Activated effector memory CD4-positive, alpha-beta T cell treated with anti-CD3 and anti-CD28 coated beads, Interleukin-2, amount 50 U/mL, for 16 hours (primary cell): Measurements from ENCODE around the gene CCL4L2.
"Not testable (repeated sequence)": the region's sequence is repeated elsewhere in the genome, so short reads cannot be mapped to it uniquely, and the experiment has no call there.

ENCODE experiments used
- DNase-seq: peaks from one replicate; pipeline ENCODE4 v3.0.0-alpha.2; 2020

Gene CCL4L2

GRCh38 chr17:36195434-36196130 is 15.3 kb upstream of the CCL4L2 start:
- no peak for DNase-seq

DNA sequence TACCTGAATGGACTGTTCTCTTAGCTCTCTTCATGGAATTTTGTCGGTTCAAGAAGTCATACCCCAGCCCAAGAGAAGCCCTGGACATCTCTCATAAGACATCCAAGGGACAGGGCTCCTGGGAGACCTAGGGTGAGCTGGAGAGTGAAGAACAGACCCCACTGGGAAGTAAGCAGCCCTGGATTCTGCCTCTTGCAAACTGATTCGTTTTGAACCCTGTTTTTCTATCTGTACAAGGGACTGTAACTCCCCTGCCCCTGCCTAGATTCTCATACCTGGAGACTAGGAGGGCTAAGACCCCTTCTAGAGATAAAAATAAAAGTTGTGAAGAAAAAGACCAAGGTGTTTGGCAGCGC is 14.8 kb upstream of the CCL4L2 start:
- DNase-seq: no peak

GRCh38 chr17:36197387-36197703 is 13.5 kb upstream of the CCL4L2 start:
- no peak for DNase-seq

DNA sequence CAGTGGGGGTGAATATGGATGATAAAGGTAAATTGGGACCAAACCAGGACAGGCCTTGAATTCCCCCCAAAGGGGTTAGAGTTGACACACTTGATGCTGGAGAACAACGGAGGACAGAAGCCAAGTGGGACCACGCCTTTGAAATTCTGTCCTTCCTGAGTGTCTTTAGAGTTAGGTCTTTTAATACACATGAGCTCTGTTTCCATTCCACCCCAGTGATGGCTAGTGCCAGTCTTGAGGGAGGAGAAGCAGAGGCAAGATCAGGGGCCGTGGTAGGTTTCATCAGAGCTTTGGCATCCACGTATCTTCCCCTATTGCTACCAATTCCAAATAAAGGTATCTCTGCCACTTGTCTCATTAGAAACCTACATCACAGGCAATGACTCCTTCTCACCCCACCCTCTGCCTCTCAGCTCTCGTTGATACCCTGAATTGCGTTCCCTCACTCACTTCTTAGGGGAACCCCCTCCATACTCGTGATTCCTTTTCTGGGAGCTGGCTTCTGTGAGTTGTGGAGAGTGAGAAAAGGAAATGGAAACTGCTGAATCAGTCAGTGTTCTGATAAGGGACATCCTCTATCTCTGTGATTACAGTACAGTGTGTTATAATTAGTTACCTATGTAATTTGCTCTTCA is 11.9 kb upstream of the CCL4L2 start:
- DNase-seq: no peak

DNA sequence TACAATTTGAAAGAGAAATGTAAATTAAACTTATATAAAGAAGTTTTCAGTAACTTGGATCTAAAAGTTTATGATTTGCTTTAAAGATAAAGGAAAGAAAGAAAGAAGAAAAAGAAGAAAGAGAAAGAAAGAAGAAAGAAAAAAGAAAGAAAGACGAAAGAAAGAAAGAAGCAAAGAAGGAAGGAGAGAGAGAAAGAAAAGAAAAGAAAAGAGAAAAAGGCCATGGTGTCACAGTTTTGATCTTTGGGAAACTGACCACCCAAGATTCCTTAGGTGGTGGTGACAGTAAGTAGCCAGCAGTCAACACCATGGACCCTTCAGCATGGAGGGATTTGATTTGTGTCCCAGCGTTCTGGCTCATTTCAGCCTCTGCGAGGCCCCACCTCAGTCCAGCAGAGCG is 9.8 kb upstream of the CCL4L2 start:
- DNase-seq: not testable (repeated sequence)

DNA sequence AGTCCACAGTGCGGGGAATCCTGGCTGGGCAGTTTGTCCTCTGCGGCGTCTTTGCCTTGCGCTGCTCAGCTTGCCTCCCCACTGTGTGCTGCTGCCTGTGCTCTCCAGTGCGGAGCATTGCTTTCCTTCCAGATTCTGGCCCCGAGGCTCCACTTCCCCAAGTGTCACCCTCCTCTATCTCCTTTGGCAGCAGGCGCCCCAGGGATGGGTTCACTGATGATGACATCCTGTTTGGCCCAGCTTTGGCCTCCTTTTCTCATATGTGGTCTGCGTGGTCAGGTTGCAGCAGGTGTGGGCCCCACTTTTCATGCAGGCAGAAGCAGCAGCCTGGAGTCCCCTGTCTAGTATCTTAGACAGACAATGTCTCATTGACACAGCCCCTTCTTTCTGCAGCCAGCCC is 9.4 kb upstream of the CCL4L2 start:
- DNase-seq: not testable (repeated sequence)

GRCh38 chr17:36203335-36203734 is 7.5 kb upstream of the CCL4L2 start:
- no peak for DNase-seq

GRCh38 chr17:36204724-36205500 is 6.0 kb upstream of the CCL4L2 start:
- DNase-seq: no peak

- DNase-seq: no peak
Observed at GRCh38 chr17:36205637-36206485, 5.0 kb upstream of the CCL4L2 start.

DNA sequence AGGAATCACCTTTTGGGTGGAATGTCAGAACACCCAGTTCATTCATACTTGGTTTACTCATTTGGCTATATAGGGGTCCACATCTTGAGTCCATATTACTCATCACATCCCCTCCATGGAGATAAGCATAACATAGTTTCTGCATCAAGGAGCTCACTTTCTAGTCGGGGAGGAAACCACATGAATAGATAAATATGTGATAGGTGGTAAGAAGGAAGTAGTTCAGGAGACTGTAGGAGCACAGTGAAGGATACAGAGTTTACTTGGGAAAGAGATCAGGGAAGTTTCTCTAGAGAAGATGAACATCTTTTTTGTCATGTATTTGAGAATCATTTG is 4.4 kb upstream of the CCL4L2 start:
- not testable (repeated sequence) for DNase-seq

GRCh38 chr17:36207383-36207782 is 3.5 kb upstream of the CCL4L2 start:
- DNase-seq: not testable (repeated sequence)

DNA sequence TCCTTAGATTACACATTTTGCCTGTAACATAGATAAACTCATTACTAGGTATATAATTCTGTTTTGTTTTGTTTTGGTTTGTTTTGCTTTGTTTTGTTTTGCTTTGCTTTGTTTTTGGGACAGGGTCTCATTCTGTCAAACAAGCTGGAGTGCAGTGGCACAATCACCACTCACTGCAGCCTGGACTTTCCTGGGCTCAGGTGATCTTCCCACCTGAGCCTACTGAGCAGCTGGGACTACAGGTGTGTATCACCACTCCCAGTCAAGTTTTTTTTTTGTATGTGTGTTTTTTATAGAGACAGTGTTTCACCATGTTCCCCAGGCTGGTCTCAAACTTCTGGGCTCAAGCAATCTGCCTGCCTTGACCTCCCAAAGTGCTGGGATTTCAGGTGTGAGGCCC is 1.3 kb upstream of the CCL4L2 start:
- no peak for DNase-seq

DNA sequence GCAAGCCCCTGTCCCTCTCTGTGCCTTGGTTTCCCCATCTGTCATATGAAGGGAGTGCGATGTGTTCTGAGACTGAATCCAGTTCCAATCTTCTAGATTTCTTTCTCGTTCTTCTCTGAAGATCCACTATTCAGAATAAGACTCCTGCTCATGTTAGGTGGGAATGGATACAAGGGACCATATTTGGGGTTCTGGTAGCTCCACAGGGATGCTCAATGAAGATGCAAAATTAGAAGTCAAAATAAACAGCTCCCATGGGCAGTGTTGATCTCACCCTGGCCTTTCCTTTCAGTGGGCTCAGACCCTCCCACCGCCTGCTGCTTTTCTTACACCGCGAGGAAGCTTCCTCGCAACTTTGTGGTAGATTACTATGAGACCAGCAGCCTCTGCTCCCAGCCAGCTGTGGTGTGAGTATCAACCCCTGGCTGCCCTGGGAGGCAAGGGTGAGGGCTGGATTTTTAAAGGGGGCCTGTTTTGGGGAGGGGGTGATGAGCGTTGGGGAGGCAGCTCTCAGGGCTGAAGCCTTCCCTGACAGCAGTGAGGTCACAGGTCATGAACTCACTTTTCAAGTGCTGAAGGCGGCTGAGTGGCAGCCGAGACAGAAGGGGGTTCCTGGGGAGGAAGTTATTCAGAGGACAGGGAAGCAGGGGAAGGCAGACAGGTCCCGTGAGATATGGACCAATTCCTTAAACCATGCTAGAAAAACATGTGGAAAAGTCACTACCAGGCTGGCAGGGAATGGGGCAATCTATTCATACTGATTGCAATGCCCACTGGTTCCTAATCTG is 815 bp downstream of the CCL4L2 start:
- DNase-seq: not testable (repeated sequence)

DNA sequence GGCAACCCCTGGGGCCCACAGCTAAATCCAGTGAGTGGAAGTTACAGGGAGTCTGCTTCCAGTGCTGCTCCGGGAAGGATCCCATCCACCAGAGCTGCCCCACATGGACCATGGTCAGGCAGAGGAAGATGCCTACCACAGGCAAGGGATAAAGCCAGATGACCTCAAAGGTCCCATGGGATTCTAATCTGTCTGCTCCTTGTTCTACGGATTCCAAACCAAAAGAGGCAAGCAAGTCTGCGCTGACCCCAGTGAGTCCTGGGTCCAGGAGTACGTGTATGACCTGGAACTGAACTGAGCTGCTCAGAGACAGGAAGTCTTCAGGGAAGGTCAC is 1.4 kb downstream of the CCL4L2 start:
- DNase-seq: no peak

- no peak for DNase-seq
Observed at GRCh38 chr17:36212966-36213365, 2.1 kb downstream of the CCL4L2 start.

GRCh38 chr17:36213695-36214094 is 2.8 kb downstream of the CCL4L2 start:
- no peak for DNase-seq

DNA sequence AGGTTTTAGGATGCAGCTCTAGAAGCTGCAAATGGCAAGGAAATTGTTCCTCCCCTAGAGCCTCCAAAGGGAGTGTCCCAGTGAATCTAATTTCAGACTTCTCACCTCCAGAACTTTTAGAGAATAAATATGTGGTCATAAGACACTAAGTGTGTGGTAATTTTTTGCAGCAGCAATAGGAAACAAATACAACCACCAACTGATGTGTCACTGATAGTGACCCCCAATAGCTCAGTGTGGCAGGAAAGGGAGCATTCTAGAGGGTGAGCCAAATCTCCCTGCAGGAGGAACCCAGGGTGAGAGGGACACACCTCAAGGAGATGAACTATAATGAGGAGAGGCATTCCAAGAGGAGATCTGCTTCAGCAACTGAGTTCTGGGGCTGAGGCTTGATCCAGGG is 4.1 kb downstream of the CCL4L2 start:
- no peak for DNase-seq

DNA sequence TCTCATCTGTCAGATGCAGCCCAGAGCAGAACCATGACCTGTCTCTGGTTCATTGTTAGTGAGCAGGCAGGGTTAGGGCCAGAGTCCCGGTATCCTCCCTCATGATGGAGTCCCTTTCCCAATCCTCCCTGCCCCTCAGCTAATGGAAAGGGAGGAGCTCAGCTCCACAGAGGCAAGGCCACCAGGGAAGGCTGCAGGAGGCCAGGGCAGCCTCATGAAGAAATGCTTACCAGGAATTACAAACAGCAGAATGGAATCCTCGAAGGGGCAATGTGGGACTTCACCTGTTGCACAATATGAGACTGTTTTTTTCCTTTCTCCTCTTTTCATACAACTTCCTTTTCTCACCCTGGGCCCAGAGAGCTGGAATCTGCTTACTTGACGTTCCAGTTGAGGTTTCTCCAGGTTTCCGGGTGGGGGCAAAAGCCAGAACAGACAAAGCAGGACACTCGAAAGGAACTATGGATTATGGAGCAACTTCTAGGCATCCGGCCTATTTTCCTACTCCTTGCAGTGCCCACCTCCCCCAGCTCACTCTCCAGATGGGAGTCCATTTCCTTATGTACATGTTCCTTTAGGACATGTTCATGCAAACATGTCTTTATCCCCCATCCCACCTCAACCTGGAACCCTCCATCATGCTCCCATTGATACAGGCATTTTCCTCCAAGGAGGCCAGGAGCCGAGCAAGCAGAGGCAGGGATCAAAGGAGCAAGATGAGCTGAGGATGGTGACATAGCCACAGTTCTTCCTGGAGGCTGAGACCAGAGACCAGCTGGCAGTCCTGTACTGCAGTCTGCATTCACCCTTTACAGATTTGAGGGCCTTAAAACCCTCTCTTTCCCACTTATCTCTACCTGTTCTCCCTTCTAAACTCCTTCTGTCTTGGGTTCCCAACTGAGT is 4.8 kb downstream of the CCL4L2 start:
- DNase-seq: not testable (repeated sequence)

- DNase-seq: not testable (repeated sequence)
Observed at GRCh38 chr17:36219556-36219955, 8.7 kb downstream of the CCL4L2 start.

GRCh38 chr17:36220737-36221580 is 10.1 kb downstream of the CCL4L2 start:
- DNase-seq: not testable (repeated sequence)
